A549 (cell line): ENCODE results near the gene RTEL1. TPM values are rescaled to one million over a fixed set of nuclear protein-coding genes. Genes with fewer than 3 reads are reported as not detected.
"Not testable (repeated sequence)": the region's sequence is repeated elsewhere in the genome, so short reads cannot be mapped to it uniquely, and the experiment has no call there.

ENCODE experiments used
- ATAC-seq, 2 experiments: fragments of 200-7000 bp in 1 of 2; fragments of >200 bp in 1 of 2; cut with Nextera tagmentation in 1 of 2; cut with Tn5 transposase in 1 of 2; 3 replicates each; pipeline versions ENCODE4 v1.8.0 to v1.9.1; 2018 to 2020; ENCODE audit warnings: mild to moderate bottlenecking in 1 of 2, moderate library complexity in 1 of 2
- CTCF ChIA-PET: fragments of 300-600 bp; sonication (Branson Sonifier 250); formaldehyde crosslinking; extraction: SDS; loops from one replicate; lab custom pipeline; 2021; ENCODE audit warnings: antibody characterized with exemption, inconsistent platforms; lab: Yijun Ruan, JAX
- POLR2A ChIA-PET: fragments of 350-600 bp; formaldehyde crosslinking; extraction: SDS; loops from one replicate; lab custom pipeline; 2021; ENCODE audit warnings: antibody characterized with exemption, inconsistent platforms; lab: Yijun Ruan, JAX
- DNase-seq, 2 experiments: peaks; one replicate each; pipeline versions ENCODE4 v3.0.0 to v3.0.0-alpha.2; 2011 to 2016; ENCODE audit warnings: low read depth in 1 of 2, low spot score in 1 of 2
- FAIRE-seq: peaks from 2 replicates; lab custom pipeline; 2011; peaks lifted over from hg19 to GRCh38; lab: Jason Lieb, UNC
- H3K27ac ChIP-seq, 2 experiments: fragments of >200 bp; sonication (Bioruptor Twin); formaldehyde crosslinking; 3 replicates each; pipeline ENCODE4 v1.5.1; 2016 to 2017
- H3K4me1 ChIP-seq: fragments of >200 bp; sonication (Bioruptor Twin); formaldehyde crosslinking; 3 replicates; pipeline ENCODE4 v1.6.1; 2016
- H3K4me2 ChIP-seq: fragments of >200 bp; sonication (Bioruptor Twin); formaldehyde crosslinking; 3 replicates; pipeline ENCODE4 v1.6.1; 2016
- H3K4me3 ChIP-seq: fragments of >200 bp; sonication (Bioruptor Twin); formaldehyde crosslinking; 3 replicates; pipeline ENCODE4 v1.5.1; 2016
- H3K9me3 ChIP-seq: fragments of >200 bp; sonication (Bioruptor Twin); formaldehyde crosslinking; 3 replicates; pipeline ENCODE4 v1.6.1; 2016
- BCL3 ChIP-seq: fragments of >200 bp; sonication (Bioruptor Twin); formaldehyde crosslinking; IDR thresholded peaks from 3 replicates; pipeline ENCODE4 v1.6.1; 2016
- CHD2 ChIP-seq: fragments of 150-350 bp; IDR thresholded peaks from 2 replicates; pipeline ENCODE4 v1.6.1; 2014; ENCODE audit warnings: low read length; ENCODE audit not compliant: partially characterized antibody
- FOSL2 ChIP-seq, 2 experiments: fragments of 450-650 bp in 1 of 2; fragments of >200 bp in 1 of 2; sonication (Bioruptor Twin) in 1 of 2; formaldehyde crosslinking; IDR thresholded peaks; 2 replicates each; pipeline versions ENCODE4 v1.5.0 to v1.6.1; 2016 to 2020; ENCODE audit warnings: mild to moderate bottlenecking in 1 of 2, moderate library complexity in 1 of 2
- GATA3 ChIP-seq: IDR thresholded peaks from 2 replicates; pipeline ENCODE4 v1.6.1; 2012; ENCODE audit warnings: borderline replicate concordance
- HDAC2 ChIP-seq: fragments of 200-600 bp; sonication (generic); IDR thresholded peaks from 2 replicates; pipeline ENCODE4 v1.6.1; 2016
- HEYL ChIP-seq: fragments of 250-450 bp; sonication (Bioruptor Pico); IDR thresholded peaks from 2 replicates; pipeline ENCODE4 v1.8.0; 2021; ENCODE audit warnings: mild to moderate bottlenecking, moderate library complexity
- HOXB5 ChIP-seq: fragments of 250-450 bp; sonication (Bioruptor Pico); IDR thresholded peaks from 2 replicates; pipeline ENCODE4 v1.5.0; 2020; ENCODE audit warnings: mild to moderate bottlenecking, moderate library complexity
- JUN ChIP-seq, 2 experiments: fragments of >200 bp; sonication (Bioruptor Twin); formaldehyde crosslinking; IDR thresholded peaks; 2 replicates in 1 of 2; 3 replicates in 1 of 2; pipeline ENCODE4 v1.6.1; 2016 to 2017
- KDM5A ChIP-seq: fragments of 200-600 bp; sonication (generic); IDR thresholded peaks from 2 replicates; pipeline ENCODE4 v1.6.1; 2016; ENCODE audit warnings: antibody characterized with exemption, mild to moderate bottlenecking
- MAZ ChIP-seq: fragments of 150-350 bp; IDR thresholded peaks from 2 replicates; pipeline ENCODE4 v1.6.1; 2014; ENCODE audit warnings: antibody characterized with exemption, low read depth, low read length, borderline replicate concordance
- NR3C1 ChIP-seq: fragments of >200 bp; sonication (Bioruptor Twin); formaldehyde crosslinking; IDR thresholded peaks from 3 replicates; pipeline ENCODE4 v1.6.1; 2017
- PHF8 ChIP-seq: fragments of 200-600 bp; sonication (generic); IDR thresholded peaks from 2 replicates; pipeline ENCODE4 v1.6.1; 2016; ENCODE audit warnings: low read depth, mild to moderate bottlenecking, antibody characterized with exemption, moderate library complexity, borderline replicate concordance
- POLR2A ChIP-seq: IDR thresholded peaks from 2 replicates; pipeline ENCODE4 v1.6.1; 2012; ENCODE audit warnings: mild to moderate bottlenecking, low read length
- POLR2AphosphoS2 ChIP-seq: conservative IDR thresholded peaks from 2 replicates; pipeline ENCODE4 v1.6.1; 2012; ENCODE audit warnings: low read length, improper control_type of control experiment, inconsistent platforms
- RAD21 ChIP-seq, 2 experiments: fragments of >200 bp in 1 of 2; sonication (Bioruptor Twin) in 1 of 2; formaldehyde crosslinking in 1 of 2; IDR thresholded peaks in 1 of 2; conservative IDR thresholded peaks in 1 of 2; 2 replicates in 1 of 2; 3 replicates in 1 of 2; pipeline ENCODE4 v1.6.1; 2012 to 2018; ENCODE audit warnings: inconsistent platforms in 1 of 2
- RCOR1 ChIP-seq: fragments of 150-350 bp; IDR thresholded peaks from 2 replicates; pipeline ENCODE4 v1.6.1; 2014; ENCODE audit warnings: antibody characterized with exemption, low read length, low read depth
- RNF2 ChIP-seq: fragments of 200-600 bp; sonication (generic); IDR thresholded peaks from 2 replicates; pipeline ENCODE4 v1.6.1; 2016; ENCODE audit warnings: low read depth, mild to moderate bottlenecking, antibody characterized with exemption, moderate library complexity, borderline replicate concordance
- TP53 ChIP-seq: fragments of 250-450 bp; sonication (Bioruptor Pico); IDR thresholded peaks from 2 replicates; pipeline ENCODE4 v1.5.0; 2021; ENCODE audit warnings: mild to moderate bottlenecking, moderate library complexity
- ZFP36 ChIP-seq: fragments of 450-650 bp; IDR thresholded peaks from 2 replicates; pipeline ENCODE4 v1.6.1; 2014; ENCODE audit warnings: borderline replicate concordance; ENCODE audit not compliant: partially characterized antibody
- WGBS: methylation state at CpG from one replicate; pipeline ENCODE4 v1.1.6; 2017; ENCODE audit errors: missing lambda C conversion rate; 5-methylcytosine and 5-hydroxymethylcytosine counted together
- polyA plus RNA-seq, 4 experiments: library from polyadenylated mRNA; depleted of rRNA in 3 of 4; stranded (reverse); fragments of >200 nt; fragmentation: RNase III in 1 of 4; extraction: RNeasy Plus Mini Kit Qiagen cat#74134 plus additional on column Dnase treatment in 1 of 4; gene quantifications; 2 replicates in 3 of 4; 3 replicates in 1 of 4; pipeline ENCODE4 v1.2.3, GENCODE V29; 2011 to 2017
- TF ChIP-seq, protein P1 (sequence below): fragments of >200 bp; sonication (Bioruptor Twin); formaldehyde crosslinking; IDR thresholded peaks from 2 replicates; pipeline ENCODE4 v1.6.1; 2016
- TF ChIP-seq, protein P2 (sequence below): IDR thresholded peaks from 2 replicates; pipeline ENCODE4 v1.6.1; 2012
- TF ChIP-seq, protein P3 (sequence below): IDR thresholded peaks from 2 replicates; pipeline ENCODE4 v1.6.1; 2012

The RTEL1 gene
- polyA plus RNA-seq, 2 of the 4 experiments (the other 2 are of a cell fraction): 11.3 to 12.6 TPM

DNA sequence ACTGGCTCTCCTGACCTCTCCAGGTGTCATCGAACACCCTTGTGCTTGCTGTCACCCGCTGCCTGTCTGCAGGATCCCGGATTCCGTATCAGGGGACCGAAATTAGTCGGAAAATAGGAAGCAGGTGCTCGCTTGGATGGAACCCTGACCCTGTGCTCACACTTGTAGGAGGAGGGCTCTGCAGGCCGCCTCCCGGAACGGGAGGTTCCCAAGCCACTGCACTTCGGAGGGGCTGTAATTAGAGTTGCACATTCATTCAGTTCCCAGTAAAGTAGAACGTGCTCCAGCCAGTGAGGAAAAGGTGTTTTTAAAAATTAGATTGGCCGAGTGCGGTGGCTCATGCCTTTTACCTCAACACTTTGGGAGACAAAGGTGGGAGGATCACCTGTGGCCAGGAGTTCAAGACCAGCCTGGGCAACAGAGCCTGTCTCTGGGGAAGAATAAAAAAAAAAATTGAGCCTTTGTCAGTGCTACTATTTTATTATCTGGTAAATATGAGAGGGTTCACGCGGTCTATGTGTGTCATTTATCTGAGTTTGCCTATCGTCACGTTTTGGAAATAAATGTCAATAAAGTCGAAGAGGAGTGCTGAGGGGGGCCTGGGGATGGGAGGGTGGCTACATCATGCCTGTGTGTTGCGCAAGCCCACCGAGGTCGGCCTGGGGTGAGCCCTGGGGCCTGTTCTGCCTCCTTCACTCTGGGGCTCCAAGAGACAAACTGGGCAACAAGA, 29.7 kb upstream of the RTEL1 start (continued):
- TF ChIP-seq, protein P1, sequence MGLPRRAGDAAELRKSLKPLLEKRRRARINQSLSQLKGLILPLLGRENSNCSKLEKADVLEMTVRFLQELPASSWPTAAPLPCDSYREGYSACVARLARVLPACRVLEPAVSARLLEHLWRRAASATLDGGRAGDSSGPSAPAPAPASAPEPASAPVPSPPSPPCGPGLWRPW: no peak
- TF ChIP-seq POLR2AphosphoS2: no peak
- no peak for TF ChIP-seq HDAC2
- 0 out of 5 replicates have a peak, but pooled peaks of 1 of the 2 experiments have one; percentile 14 for TF ChIP-seq RAD21 (conservative IDR thresholded peaks at IDR 0.05 in 1 of 2, IDR thresholded peaks at IDR 0.05 in 1 of 2)
- TF ChIP-seq, protein P2, sequence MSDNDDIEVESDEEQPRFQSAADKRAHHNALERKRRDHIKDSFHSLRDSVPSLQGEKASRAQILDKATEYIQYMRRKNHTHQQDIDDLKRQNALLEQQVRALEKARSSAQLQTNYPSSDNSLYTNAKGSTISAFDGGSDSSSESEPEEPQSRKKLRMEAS: peak; percentile 99
- TF ChIP-seq MAZ: no peak
- no peak for TF ChIP-seq CHD2
- peak; percentile 27; the same call in 1 of the 2 replicates for TF ChIP-seq GATA3
- TF ChIP-seq POLR2A: peak; percentile 33
- no peak for TF ChIP-seq NR3C1
- TF ChIP-seq FOSL2 (IDR thresholded peaks at IDR 0.05): no peak
- no peak for TF ChIP-seq FOSL2 (CRISPR knock-in tag; IDR thresholded peaks at IDR 0.05)
- TF ChIP-seq, protein P3, sequence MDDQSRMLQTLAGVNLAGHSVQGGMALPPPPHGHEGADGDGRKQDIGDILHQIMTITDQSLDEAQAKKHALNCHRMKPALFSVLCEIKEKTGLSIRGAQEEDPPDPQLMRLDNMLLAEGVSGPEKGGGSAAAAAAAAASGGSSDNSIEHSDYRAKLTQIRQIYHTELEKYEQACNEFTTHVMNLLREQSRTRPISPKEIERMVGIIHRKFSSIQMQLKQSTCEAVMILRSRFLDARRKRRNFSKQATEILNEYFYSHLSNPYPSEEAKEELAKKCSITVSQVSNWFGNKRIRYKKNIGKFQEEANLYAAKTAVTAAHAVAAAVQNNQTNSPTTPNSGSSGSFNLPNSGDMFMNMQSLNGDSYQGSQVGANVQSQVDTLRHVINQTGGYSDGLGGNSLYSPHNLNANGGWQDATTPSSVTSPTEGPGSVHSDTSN: 0 out of 2 replicates have a peak, but pooled peaks have one; percentile 47
- TF ChIP-seq ZFP36: no peak
- peak; percentile 43; the same call in 1 of the 3 replicates for TF ChIP-seq BCL3
- TF ChIP-seq TP53 (CRISPR knock-in tag): peak; percentile 70; the same call in 1 of the 2 replicates
- peak; percentile 76 for TF ChIP-seq HOXB5
- 0 out of 2 replicates have a peak, but pooled peaks have one; percentile 24 for TF ChIP-seq PHF8
- no peak for TF ChIP-seq RCOR1
- no peak for TF ChIP-seq KDM5A
- TF ChIP-seq HEYL: no peak
- no peak for TF ChIP-seq RNF2
- peak; percentile 65 to 82; a peak in 4 of 5 replicates for TF ChIP-seq JUN (IDR thresholded peaks at IDR 0.05)

- H3K27ac ChIP-seq, H3K4me3 ChIP-seq, FAIRE-seq, DNase-seq, H3K4me2 ChIP-seq, H3K9me3 ChIP-seq, ATAC-seq, H3K4me1 ChIP-seq: not testable (repeated sequence)
- ChIA-PET CTCF (interaction anchor here (0.6 to 1.2 kb wide), 2 partner anchors 50 to 68 kb away, joined by 4 read pairs; no protein-coding TSS in a partner anchor), POLR2A (interaction anchor here (0.5 kb wide), 1 partner anchor 65 kb away, joined by 4 read pairs; no protein-coding TSS in a partner anchor)
- 95% methylated on average over 6 of the region's 6 CpGs for WGBS
Measured at GRCh38 chr20:63630956-63631355, 27.2 kb upstream of the RTEL1 start.

GRCh38 chr20:63631426-63631825, 26.7 kb upstream of the RTEL1 start:
- not testable (repeated sequence) for H3K9me3 ChIP-seq, H3K4me1 ChIP-seq, FAIRE-seq, H3K4me2 ChIP-seq, ATAC-seq, H3K27ac ChIP-seq, H3K4me3 ChIP-seq, DNase-seq
- POLR2A ChIA-PET: interaction anchor here (0.5 to 1.0 kb wide), 2 partner anchors 10 to 65 kb away, joined by 4 read pairs; no protein-coding TSS in a partner anchor
- CTCF ChIA-PET: interaction anchor here (1.2 kb wide), 1 partner anchor 69 kb away, joined by 4 read pairs; no protein-coding TSS in a partner anchor
- WGBS: 78% methylated on average over 10 of the region's 10 CpGs
